Hepatocyte (in vitro differentiated cells): ENCODE results near the gene RALGAPA2. TPM values are rescaled to one million over a fixed set of nuclear protein-coding genes. Genes with fewer than 3 reads are reported as not detected.

Experiments
- DNase-seq: peaks from one replicate; pipeline ENCODE4 v3.0.0-alpha.2; 2016; ENCODE audit warnings: low spot score
- H2AFZ ChIP-seq: fragments of 200-600 bp; sonication (generic); 2 replicates; pipeline ENCODE4 v1.6.0; 2016; ENCODE audit warnings: antibody characterized with exemption, mild to moderate bottlenecking
- H3K27ac ChIP-seq: fragments of 200-600 bp; sonication (generic); 2 replicates; pipeline ENCODE4 v1.5.1; 2016; ENCODE audit warnings: mild to moderate bottlenecking
- H3K27me3 ChIP-seq: fragments of 200-600 bp; sonication (generic); 2 replicates; pipeline ENCODE4 v1.6.1; 2016
- H3K36me3 ChIP-seq: fragments of 200-600 bp; sonication (generic); replicated peaks from 2 replicates; pipeline ENCODE4 v1.5.1; 2016; ENCODE audit warnings: low read depth; ENCODE audit not compliant: insufficient read depth
- H3K4me1 ChIP-seq: fragments of 200-600 bp; sonication (generic); 2 replicates; pipeline ENCODE4 v1.5.1; 2016; ENCODE audit warnings: mild to moderate bottlenecking, moderate library complexity; ENCODE audit not compliant: insufficient read depth
- H3K4me2 ChIP-seq: fragments of 200-600 bp; sonication (generic); 2 replicates; pipeline ENCODE4 v1.6.0; 2016
- H3K4me3 ChIP-seq: fragments of 200-600 bp; sonication (generic); 2 replicates; pipeline ENCODE4 v1.5.1; 2016; ENCODE audit warnings: mild to moderate bottlenecking
- H3K79me2 ChIP-seq: fragments of 200-600 bp; sonication (generic); 2 replicates; pipeline ENCODE4 v1.6.0; 2017; ENCODE audit warnings: mild to moderate bottlenecking
- H3K9me2 ChIP-seq: fragments of 200-600 bp; sonication (generic); replicated peaks from 2 replicates; pipeline ENCODE4 v1.6.0; 2017; ENCODE audit warnings: mild to moderate bottlenecking; ENCODE audit not compliant: insufficient read depth
- H3K9me3 ChIP-seq: fragments of 200-600 bp; sonication (generic); 2 replicates; pipeline ENCODE4 v1.5.1; 2016; ENCODE audit warnings: low read depth, mild to moderate bottlenecking
- H4K20me1 ChIP-seq: fragments of 200-600 bp; sonication (generic); 2 replicates; pipeline ENCODE4 v1.6.0; 2016; ENCODE audit warnings: mild to moderate bottlenecking; ENCODE audit not compliant: insufficient read depth, poor library complexity, severe bottlenecking
- CTCF ChIP-seq: fragments of 200-600 bp; sonication (generic); IDR thresholded peaks from 2 replicates; pipeline ENCODE4 v1.5.1; 2016; ENCODE audit warnings: antibody characterized with exemption, mild to moderate bottlenecking; ENCODE audit not compliant: poor library complexity
- EZH2 ChIP-seq: fragments of 200-600 bp; sonication (generic); IDR thresholded peaks from 2 replicates; pipeline ENCODE4 v1.6.1; 2016; ENCODE audit warnings: antibody characterized with exemption, mild to moderate bottlenecking, borderline replicate concordance
- EZH2phosphoT487 ChIP-seq: fragments of 200-600 bp; sonication (generic); IDR thresholded peaks from one replicate; pipeline ENCODE4 v1.6.1; 2018; ENCODE audit warnings: antibody characterized with exemption, mild to moderate bottlenecking, low read depth, moderate library complexity; ENCODE audit not compliant: unreplicated experiment, severe bottlenecking
- WGBS: methylation state at CpG from one replicate; pipeline ENCODE4 v1.1.6; 2016; ENCODE audit warnings: low lambda C conversion rate; ENCODE audit errors: missing lambda C conversion rate; 5-methylcytosine and 5-hydroxymethylcytosine counted together
- polyA plus RNA-seq: library from polyadenylated mRNA; unstranded; fragments of >200 nt; fragmentation: Nextera tagmentation; extraction: Ambion mirVana; gene quantifications from 2 replicates; pipeline ENCODE4 v1.2.1, GENCODE V29; 2016
- total RNA-seq: library from RNA; depleted of rRNA; stranded (reverse); fragments of >200 nt; gene quantifications from 2 replicates; pipeline ENCODE4 v1.2.3, GENCODE V29; 2014

RALGAPA2 gene
- total and polyA plus RNA-seq, 2 experiments from 2014 or later, result 16.8 to 35.3 TPM

GRCh38 chr20:20417876-20418676 is 294.4 kb downstream of the RALGAPA2 start:
- over 99% methylated on average over 8 of the region's 8 CpGs for WGBS
- H3K36me3 ChIP-seq, result no peaks in the 10 kb centered on the region

GRCh38 chr20:20415321-20415720 is 297.1 kb downstream of the RALGAPA2 start:
- Histone ChIP-seq H3K4me1 (no peaks in the 10 kb centered on the region), H3K4me2 (no peak overlapping the region), H3K9me3 (no peaks in the 10 kb centered on the region), H4K20me1 (no peaks in the 10 kb centered on the region), H3K79me2 (no peaks in the 10 kb centered on the region), H3K9me2 (no peaks in the 10 kb centered on the region), H3K36me3 (no peaks in the 10 kb centered on the region), H3K4me3 (no peak overlapping the region), H2AFZ (no peak overlapping the region), H3K27me3 (no peaks in the 10 kb centered on the region), H3K27ac (no peak overlapping the region)
- no peak for DNase-seq
- TF ChIP-seq EZH2phosphoT487 (no peak), EZH2 (no peak), CTCF (no peak)
- WGBS, result 100% methylated on average over 1 of the region's 1 CpG

More at GRCh38 chr20:20417876-20418676, 294.4 kb downstream of the RALGAPA2 start:
- no peaks in the 10 kb centered on the region for H4K20me1 ChIP-seq
- H3K9me2 ChIP-seq, result no peaks in the 10 kb centered on the region
- no peak overlapping the region for H3K27ac ChIP-seq
- DNase-seq, result no peak
- H3K4me2 ChIP-seq, result no peak overlapping the region
- no peaks in the 10 kb centered on the region for H3K9me3 ChIP-seq
- no peaks in the 10 kb centered on the region for H3K4me1 ChIP-seq
- H3K27me3 ChIP-seq, result no peaks in the 10 kb centered on the region
- no peak overlapping the region for H3K4me3 ChIP-seq
- H3K79me2 ChIP-seq, result no peaks in the 10 kb centered on the region
- TF ChIP-seq CTCF (no peak), EZH2 (no peak), EZH2phosphoT487 (no peak)
- H2AFZ ChIP-seq, result no peak overlapping the region

- Histone ChIP-seq H3K4me1 (no peaks in the 10 kb centered on the region), H3K79me2 (no peaks in the 10 kb centered on the region), H3K4me2 (no peak overlapping the region), H3K4me3 (no peak overlapping the region), H3K36me3 (no peaks in the 10 kb centered on the region), H2AFZ (no peak overlapping the region), H3K27ac (no peak overlapping the region), H3K9me3 (no peaks in the 10 kb centered on the region), H3K27me3 (no peaks in the 10 kb centered on the region), H4K20me1 (no peaks in the 10 kb centered on the region), H3K9me2 (no peaks in the 10 kb centered on the region)
- WGBS, result 80% methylated on average over 5 of the region's 5 CpGs
- TF ChIP-seq EZH2 (no peak), EZH2phosphoT487 (no peak), CTCF (no peak)
- DNase-seq, result no peak
These were observed 297.7 kb downstream of the RALGAPA2 start for GRCh38 chr20:20414640-20415220.
